Subcutaneous abdominal adipose tissue (tissue), 5 donors: ENCODE results near the gene STX2.

Experiments used
- H3K27ac ChIP-seq: one replicate; pipeline ENCODE4 v1.7.0; 2013; ENCODE audit warnings: low read depth, mild to moderate bottlenecking, inconsistent platforms, low read length, moderate library complexity
- H3K27me3 ChIP-seq, 5 donors: one replicate each; pipeline ENCODE4 v1.7.0; 2013; ENCODE audit warnings: low read length in 5 of 5, inconsistent platforms in 1 of 5; ENCODE audit not compliant: control insufficient read depth in 5 of 5, insufficient read depth in 4 of 5
- H3K36me3 ChIP-seq, 5 donors: one replicate each; pipeline ENCODE4 v1.7.0; 2013; ENCODE audit warnings: low read length in 5 of 5; ENCODE audit not compliant: control insufficient read depth in 5 of 5, insufficient read depth in 5 of 5
- H3K4me1 ChIP-seq, 5 donors: one replicate each; pipeline ENCODE4 v1.7.0; 2013; ENCODE audit warnings: low read length in 5 of 5, mild to moderate bottlenecking in 3 of 5, moderate library complexity in 1 of 5; ENCODE audit not compliant: control insufficient read depth in 5 of 5, insufficient read depth in 5 of 5
- H3K4me3 ChIP-seq, 5 donors: one replicate each; pipeline ENCODE4 v1.7.0; 2013; ENCODE audit warnings: low read length in 5 of 5, low read depth in 1 of 5
- H3K9ac ChIP-seq, 5 donors: one replicate each; pipeline ENCODE4 v1.7.0; 2013; ENCODE audit warnings: low read length in 5 of 5, mild to moderate bottlenecking in 4 of 5, moderate library complexity in 3 of 5
- H3K9me3 ChIP-seq, 5 donors: one replicate each; pipeline ENCODE4 v1.7.0; 2013; ENCODE audit warnings: low read length in 5 of 5; ENCODE audit not compliant: control insufficient read depth in 5 of 5
- donor health status: healthy.
- donor health status: healthy.
- donor health status: healthy.
- donor health status: healthy.
- donor health status: healthy.

Gene STX2

GRCh38 chr12:130807309-130807708 is 31.7 kb downstream of the STX2 start:
- H3K27ac ChIP-seq: no peak overlapping the region
- H3K27me3 ChIP-seq: no peaks in the 10 kb centered on the region
- H3K36me3 ChIP-seq: peaks cover 11 to 80% (median 55%) of the 10 kb centered on the region in 5 donors

GRCh38 chr12:130806574-130806973 is 32.5 kb downstream of the STX2 start:
- peaks cover 0 to 14% (median 0%) of the 10 kb centered on the region in 5 donors for H3K4me1 ChIP-seq
- H3K9ac ChIP-seq: no peak overlapping the region
- no peak overlapping the region for H3K27ac ChIP-seq
- peaks cover 11 to 80% (median 55%) of the 10 kb centered on the region in 5 donors for H3K36me3 ChIP-seq
- no peaks in the 10 kb centered on the region for H3K27me3 ChIP-seq
- H3K4me3 ChIP-seq: no peak overlapping the region
- no peaks in the 10 kb centered on the region for H3K9me3 ChIP-seq

More at GRCh38 chr12:130807309-130807708, 31.7 kb downstream of the STX2 start:
- no peaks in the 10 kb centered on the region for H3K9me3 ChIP-seq
- H3K9ac ChIP-seq: no peak overlapping the region
- H3K4me1 ChIP-seq: peaks cover 0 to 14% (median 0%) of the 10 kb centered on the region in 5 donors
- no peak overlapping the region for H3K4me3 ChIP-seq

GRCh38 chr12:130805635-130806034 is 33.4 kb downstream of the STX2 start:
- Histone ChIP-seq H3K9ac (no peak overlapping the region), H3K4me1 (peaks cover 0 to 13% (median 0%) of the 10 kb centered on the region in 5 donors), H3K36me3 (peaks cover 14 to 86% (median 55%) of the 10 kb centered on the region in 5 donors), H3K4me3 (no peak overlapping the region), H3K27ac (no peak overlapping the region), H3K27me3 (no peaks in the 10 kb centered on the region), H3K9me3 (no peaks in the 10 kb centered on the region)

GRCh38 chr12:130804216-130804615 is 34.8 kb downstream of the STX2 start:
- peaks cover 0 to 6% (median 0%) of the 10 kb centered on the region in 5 donors for H3K4me1 ChIP-seq
- no peak overlapping the region for H3K27ac ChIP-seq
- no peaks in the 10 kb centered on the region for H3K9me3 ChIP-seq
- H3K4me3 ChIP-seq: no peak overlapping the region
- H3K27me3 ChIP-seq: no peaks in the 10 kb centered on the region
- peaks cover 24 to 92% (median 64%) of the 10 kb centered on the region in 5 donors for H3K36me3 ChIP-seq
- H3K9ac ChIP-seq: no peak overlapping the region

GRCh38 chr12:130803702-130804101 is 35.3 kb downstream of the STX2 start:
- peaks cover 29 to 94% (median 69%) of the 10 kb centered on the region in 5 donors for H3K36me3 ChIP-seq
- no peak overlapping the region for H3K27ac ChIP-seq
- peaks cover 0 to 6% (median 0%) of the 10 kb centered on the region in 5 donors for H3K4me1 ChIP-seq

GRCh38 chr12:130800312-130800711 is 38.7 kb downstream of the STX2 start:
- Histone ChIP-seq H3K9ac (no peak overlapping the region), H3K36me3 (peaks cover 34 to 92% (median 71%) of the 10 kb centered on the region in 5 donors), H3K27me3 (no peaks in the 10 kb centered on the region), H3K4me3 (no peak overlapping the region), H3K27ac (no peak overlapping the region), H3K9me3 (no peaks in the 10 kb centered on the region), H3K4me1 (no peaks in the 10 kb centered on the region)

More at GRCh38 chr12:130803702-130804101, 35.3 kb downstream of the STX2 start:
- no peaks in the 10 kb centered on the region for H3K9me3 ChIP-seq
- H3K9ac ChIP-seq: no peak overlapping the region
- no peaks in the 10 kb centered on the region for H3K27me3 ChIP-seq
- no peak overlapping the region for H3K4me3 ChIP-seq

GRCh38 chr12:130799051-130799450 is 40.0 kb downstream of the STX2 start:
- H3K4me1 ChIP-seq: no peaks in the 10 kb centered on the region
- H3K9me3 ChIP-seq: no peaks in the 10 kb centered on the region
- H3K27me3 ChIP-seq: no peaks in the 10 kb centered on the region
- H3K4me3 ChIP-seq: no peak overlapping the region
- no peak overlapping the region for H3K27ac ChIP-seq
- H3K9ac ChIP-seq: no peak overlapping the region
- peaks cover 40 to 92% (median 72%) of the 10 kb centered on the region in 5 donors for H3K36me3 ChIP-seq

GRCh38 chr12:130796985-130797686 is 41.9 kb downstream of the STX2 start:
- Histone ChIP-seq H3K4me1 (no peaks in the 10 kb centered on the region), H3K9ac (no peak overlapping the region), H3K27ac (no peak overlapping the region), H3K36me3 (peaks cover 29 to 90% (median 69%) of the 10 kb centered on the region in 5 donors), H3K4me3 (no peak overlapping the region), H3K27me3 (no peaks in the 10 kb centered on the region), H3K9me3 (no peaks in the 10 kb centered on the region)

DNA sequence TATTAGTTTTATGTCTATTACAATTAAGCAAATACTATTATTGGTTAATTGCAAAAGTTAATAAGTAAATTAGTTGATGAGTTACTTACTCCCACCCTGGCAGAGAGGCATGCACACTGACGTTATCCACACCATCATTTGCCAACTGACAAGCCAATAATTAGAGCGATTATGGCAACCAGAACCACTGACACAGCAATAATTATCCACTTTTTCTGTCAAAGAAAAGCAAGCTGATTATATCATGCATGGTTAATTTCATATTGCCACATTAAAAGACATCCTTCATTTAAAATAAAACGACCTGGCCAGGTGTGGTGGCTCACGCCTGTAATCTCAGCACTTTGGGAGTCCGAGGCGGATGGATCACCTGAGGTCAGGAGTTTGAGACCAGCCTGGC is 43.1 kb downstream of the STX2 start:
- H3K9me3 ChIP-seq: no peaks in the 10 kb centered on the region
- peaks cover 28 to 89% (median 64%) of the 10 kb centered on the region in 5 donors for H3K36me3 ChIP-seq
- no peak overlapping the region for H3K9ac ChIP-seq
- H3K4me3 ChIP-seq: no peak overlapping the region
- no peak overlapping the region for H3K27ac ChIP-seq
- H3K4me1 ChIP-seq: no peaks in the 10 kb centered on the region
- H3K27me3 ChIP-seq: no peaks in the 10 kb centered on the region

GRCh38 chr12:130793554-130793849 is 45.5 kb downstream of the STX2 start:
- no peak overlapping the region for H3K27ac ChIP-seq
- H3K9ac ChIP-seq: no peak overlapping the region
- H3K9me3 ChIP-seq: no peaks in the 10 kb centered on the region
- H3K36me3 ChIP-seq: peaks cover 9 to 78% (median 53%) of the 10 kb centered on the region in 5 donors
- H3K4me1 ChIP-seq: no peaks in the 10 kb centered on the region
- H3K4me3 ChIP-seq: no peak overlapping the region
- no peaks in the 10 kb centered on the region for H3K27me3 ChIP-seq
